NCI-H1092 (cell line): ENCODE data around the gene ARFGAP1.

Experiments used
- DNase-seq: peaks from one replicate; lab custom pipeline; 2025; lab: John Stamatoyannopoulos, UW

ARFGAP1 gene

DNA sequence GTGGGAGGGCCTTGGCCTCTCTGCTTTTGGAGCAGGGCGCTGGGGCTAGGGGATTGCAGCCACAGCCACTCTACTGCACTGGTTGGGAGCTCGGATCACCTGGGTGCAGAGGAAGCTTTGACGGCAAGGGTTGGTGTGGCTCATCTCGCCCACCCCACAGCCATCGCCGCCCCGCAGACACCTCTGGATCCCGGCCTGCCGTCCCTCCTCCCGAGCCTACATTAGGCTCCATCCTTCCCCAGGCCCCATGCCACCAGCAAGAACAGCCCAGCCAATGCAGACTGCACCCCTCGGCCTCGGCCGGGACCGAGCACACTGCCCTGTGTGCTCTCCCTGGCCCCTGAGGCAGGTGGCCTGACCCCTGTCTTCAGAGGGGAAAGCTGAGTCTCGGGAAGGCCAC is 12.1 kb upstream of the ARFGAP1 start:
- no peak for DNase-seq

DNA sequence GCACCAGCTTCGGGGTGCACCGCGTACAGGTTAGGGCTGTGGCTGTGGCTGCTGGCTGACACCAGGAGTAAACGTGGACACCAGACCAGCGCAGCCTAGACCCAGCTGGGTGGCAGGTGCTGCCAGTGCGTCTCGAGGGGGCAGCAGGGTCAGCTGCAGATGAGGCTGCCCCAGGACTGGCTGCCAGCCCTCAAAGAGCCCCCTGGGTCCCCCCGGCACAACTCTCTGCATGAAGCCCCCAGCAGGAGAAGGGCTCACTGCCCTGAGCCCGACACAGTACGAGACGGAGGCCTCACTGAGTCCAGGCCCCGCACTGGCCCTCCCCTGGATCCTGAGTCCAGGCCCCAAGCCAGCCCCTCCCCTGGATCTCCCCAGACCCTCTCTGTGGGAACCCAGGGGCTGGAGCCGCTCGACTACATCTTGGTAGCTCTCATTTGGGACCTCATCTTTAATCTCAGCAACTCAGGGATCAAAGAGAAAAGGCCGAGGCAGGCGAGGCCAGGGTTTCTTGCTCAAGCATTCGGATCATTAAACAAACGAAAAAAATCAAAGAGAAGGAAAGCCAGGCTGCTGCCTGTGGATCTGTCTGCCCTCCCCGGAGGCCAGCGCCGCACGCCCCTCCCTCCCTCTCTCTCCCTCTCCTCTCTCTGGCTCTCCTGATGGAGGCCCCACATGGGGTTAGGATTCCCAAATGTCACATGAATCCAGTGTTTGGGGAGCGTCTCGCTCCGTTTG is 11.4 kb upstream of the ARFGAP1 start:
- DNase-seq = no peak

DNA sequence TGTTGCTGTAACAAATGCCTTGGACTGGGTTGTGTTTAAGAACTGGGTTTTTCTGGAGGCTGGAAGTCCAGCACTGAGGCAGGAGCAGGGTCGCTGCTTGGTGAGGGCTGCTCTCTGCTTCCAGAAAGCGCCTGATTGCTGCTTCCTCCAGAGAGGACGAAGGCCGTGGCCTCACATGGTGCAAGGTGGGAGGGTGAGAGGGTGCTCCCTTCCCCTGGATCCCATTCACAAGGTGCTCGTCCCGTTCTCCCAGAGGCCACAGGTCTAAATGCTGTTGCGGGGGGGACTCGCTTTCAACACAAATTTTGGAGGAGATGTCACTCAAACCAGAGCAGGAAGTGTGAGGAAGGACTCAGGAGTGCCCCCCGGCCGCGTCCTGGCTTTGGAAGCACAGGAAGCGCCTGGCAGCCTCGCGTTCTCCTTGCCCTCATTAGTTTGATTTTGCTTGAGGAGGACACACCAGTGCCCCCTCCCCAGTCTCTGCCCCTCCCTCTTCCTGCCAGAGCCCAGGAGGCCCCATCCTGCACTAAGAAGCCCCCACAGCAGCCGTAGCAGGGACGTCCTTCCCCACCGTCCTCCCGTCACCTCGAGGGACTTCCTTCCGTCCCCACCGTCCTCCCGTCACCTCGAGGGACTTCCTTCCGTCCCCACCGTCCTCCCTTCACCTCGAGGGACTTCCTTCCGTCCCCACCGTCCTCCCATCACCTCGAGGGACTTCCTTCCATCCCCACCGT is 10.7 kb upstream of the ARFGAP1 start:
- DNase-seq = no peak

DNA sequence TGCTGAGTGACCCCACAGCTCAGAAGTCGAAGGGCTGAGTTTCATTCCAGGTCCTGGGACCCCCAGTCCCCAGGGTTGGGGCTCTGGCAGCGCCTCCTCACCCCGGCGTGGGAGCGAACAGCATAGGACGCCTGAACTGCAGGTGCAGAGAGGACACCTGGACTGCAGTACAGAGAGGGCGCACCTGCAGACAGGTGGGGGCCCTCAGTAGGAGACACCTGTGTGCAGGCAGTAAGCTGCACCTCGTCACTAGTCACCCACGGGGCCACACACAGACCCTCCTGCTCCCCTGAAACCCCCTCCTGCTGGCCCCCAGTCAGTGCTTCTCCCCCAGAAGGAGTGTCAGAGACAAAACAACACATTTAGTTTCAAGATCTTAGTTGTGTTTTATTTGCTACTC is 9.8 kb upstream of the ARFGAP1 start:
- no peak for DNase-seq

DNA sequence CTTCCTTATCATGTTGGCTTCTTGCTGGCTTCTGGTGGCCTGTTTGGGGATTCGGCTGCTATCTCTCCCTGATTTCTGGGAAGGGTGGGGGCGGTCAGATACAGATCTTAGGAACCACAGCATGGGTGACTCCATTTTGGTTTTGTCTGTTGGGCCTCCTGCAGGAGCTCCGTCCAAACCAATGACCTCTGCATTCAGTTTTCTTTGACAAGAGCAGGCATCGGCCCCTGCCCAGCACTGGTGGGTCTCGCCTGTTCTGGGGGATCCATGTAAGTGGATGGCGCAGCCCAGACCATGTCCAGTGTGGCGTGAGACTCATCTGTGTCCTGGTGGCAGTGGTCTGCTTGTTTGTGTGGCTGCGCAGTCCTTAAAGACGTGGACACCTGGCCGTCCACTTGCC is 8.6 kb upstream of the ARFGAP1 start:
- DNase-seq = no peak

DNA sequence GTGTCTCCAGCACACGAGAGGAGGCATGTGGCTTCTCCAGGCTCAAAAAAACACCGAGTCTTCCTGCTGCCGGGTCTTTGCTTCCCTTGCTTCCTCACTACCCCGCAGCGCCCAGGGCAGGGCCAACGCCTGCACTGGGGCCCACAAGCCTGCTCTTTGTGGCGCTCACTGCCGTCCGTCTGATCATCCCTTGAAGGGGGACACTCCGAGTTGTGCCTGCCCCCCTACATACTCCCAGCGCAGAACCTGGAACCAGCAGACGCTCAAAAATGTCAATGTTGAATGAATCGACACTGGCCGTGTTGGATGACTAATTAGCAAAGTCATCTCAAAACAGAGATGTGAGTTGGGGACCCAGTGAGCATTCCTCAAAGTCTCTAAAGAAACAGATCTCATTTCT is 8.1 kb upstream of the ARFGAP1 start:
- no peak for DNase-seq

DNA sequence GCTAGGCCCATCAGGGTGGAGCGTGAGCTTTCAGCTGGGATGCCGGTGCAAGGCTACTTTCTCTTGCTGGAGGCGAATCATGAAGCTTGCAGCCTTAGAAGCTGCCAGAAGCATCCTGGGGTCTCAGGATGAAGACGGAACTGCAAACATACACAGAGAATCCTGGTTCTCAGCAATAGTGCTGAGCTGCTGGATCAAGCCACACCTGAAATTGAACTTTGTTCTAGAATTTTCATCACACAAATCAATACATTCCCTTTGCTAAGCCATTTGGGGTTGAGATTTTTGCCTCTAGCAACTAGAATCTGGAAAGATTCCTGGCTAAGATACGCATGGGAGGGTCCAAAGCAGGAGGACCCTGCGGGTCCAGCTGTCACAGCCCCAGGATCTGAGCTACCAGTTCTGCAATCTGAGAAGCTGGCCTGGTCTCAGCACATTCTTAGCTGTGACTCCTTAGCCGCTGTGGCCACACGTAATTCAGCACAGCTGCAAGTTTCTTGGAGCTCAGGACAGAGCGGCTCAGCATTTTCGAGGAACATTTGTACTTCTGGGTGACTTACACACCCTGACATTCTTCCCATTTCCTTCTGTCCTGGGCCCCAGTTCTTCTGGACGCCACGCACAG is 6.6 kb upstream of the ARFGAP1 start:
- no peak for DNase-seq

DNA sequence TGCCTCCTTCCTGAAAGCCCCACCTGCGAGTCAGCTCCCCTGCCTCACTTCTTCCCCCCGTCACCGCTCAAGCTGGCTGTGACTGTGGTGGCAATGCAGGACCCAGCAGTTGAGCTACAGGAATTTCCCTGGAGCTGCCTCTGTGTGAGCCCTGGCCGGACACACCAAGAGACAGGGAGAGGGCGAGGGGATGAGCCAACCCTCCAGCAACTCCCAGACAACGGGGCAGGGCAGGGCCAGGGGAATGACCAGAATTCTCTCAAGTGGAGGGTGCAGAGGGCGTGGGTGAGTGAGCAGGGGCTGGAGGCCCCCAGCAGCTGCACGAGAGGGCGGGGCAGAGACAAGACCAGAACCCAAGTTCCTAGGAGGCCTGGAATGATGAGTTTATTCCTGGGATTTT is 4.9 kb upstream of the ARFGAP1 start:
- no peak for DNase-seq

DNA sequence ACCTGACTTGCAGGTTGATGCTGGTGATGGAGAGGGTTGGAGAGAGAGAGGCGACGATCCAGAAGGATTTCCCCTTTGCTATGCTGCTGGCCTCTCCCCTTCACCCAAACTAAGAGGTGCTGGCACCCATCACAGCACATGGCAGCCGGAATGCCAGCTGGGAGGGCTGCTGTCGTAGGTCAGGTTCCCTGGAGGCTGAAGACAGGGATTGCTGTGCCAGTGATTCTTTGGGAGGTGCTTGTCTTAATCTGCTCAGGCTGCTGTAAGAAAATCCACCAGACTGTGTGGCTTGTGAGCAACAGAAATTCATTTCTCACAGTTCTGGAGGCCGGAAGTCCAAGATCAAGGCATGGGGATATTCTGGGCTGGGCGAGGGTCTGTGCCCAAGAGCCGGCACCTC is 4.4 kb upstream of the ARFGAP1 start:
- no peak for DNase-seq

DNA sequence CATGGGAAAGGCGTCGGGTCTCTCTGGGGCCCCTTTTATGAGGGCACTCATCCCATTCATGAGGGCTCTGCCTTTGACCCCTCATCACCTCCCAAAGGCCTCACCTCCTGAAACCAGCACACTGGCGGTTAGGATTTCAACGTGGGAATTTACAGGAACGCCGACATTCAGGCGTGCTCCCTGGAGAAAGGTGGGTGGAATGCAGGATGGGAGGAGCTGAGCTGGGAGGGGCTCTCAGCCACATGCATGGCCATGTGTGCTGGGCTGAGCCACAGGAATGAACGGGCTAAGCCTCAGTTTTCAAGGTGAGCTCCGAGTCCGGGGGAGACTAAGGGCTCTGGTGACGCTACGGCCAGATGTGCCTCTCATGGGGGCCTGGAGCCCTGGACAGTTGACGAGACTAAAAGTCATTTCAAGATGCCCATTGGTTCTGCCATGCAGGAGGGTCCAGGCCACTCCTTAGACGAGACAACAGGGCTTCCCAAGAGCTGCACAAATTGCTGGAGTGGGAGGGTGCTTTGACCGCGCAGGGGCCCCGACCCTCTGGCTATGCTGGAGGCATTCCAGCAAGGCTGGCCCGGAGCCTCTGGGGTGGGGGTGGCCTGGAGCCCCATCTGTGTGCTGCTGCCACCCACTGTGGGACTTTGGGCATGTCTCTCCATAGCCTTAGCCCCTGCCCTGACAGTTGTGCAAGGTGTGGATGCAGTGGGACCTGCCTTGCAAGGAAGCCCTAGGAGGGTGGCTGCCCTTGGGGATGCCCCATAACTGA is 3.8 kb upstream of the ARFGAP1 start:
- no peak for DNase-seq

DNA sequence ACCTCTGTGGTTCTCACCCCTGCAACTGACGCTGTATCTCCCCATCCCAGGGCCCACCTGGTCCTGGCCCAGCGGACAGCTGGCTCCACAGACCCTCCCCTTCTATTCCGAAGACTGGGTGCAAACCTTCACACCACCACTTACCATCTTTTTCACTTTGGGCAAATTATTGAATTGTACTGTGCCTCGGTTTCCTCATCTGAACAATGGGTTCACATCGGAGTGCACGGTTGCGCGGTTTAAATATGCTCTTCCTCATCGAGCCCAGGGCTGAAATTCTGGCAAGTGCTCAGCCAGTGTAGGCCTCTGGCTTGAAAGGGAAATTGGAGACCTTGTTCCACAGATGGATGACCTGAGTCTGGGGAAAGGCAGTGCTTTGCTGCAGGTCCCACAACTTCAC is 2.9 kb upstream of the ARFGAP1 start:
- no peak for DNase-seq

DNA sequence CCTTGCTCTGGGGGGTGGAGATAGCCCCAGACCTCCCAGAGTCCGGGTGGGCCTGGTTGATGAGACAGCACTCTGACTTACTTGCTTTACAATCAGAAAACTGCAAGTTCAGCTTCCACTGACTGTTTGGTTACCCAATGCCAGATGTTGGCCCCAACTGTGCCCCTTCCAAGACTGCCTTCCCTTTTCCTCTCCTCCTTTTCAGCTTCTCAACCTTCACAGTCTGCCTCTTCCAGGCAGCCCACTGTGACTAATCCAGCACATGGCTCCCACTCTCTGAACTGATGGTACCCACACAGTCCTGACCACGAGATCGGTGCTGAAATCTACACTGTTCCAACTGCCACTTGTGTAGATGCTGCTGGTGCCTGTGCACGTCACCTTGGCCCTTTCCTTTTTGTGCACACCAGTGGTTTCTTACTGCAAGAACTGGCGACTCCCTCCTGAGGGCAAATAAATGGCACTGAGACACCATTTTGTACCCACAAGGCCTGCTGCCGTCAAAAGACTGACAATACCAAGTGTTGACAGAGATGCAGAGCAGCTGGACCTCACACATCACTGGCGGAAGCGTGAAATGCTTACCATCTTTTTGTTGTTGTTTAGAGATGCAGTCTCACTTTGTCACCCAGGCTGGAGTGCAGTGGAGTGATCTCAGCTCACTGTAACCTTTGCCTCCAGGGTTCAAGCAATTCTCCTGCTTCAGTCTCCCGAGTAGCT is 1.8 kb upstream of the ARFGAP1 start:
- no peak for DNase-seq

DNA sequence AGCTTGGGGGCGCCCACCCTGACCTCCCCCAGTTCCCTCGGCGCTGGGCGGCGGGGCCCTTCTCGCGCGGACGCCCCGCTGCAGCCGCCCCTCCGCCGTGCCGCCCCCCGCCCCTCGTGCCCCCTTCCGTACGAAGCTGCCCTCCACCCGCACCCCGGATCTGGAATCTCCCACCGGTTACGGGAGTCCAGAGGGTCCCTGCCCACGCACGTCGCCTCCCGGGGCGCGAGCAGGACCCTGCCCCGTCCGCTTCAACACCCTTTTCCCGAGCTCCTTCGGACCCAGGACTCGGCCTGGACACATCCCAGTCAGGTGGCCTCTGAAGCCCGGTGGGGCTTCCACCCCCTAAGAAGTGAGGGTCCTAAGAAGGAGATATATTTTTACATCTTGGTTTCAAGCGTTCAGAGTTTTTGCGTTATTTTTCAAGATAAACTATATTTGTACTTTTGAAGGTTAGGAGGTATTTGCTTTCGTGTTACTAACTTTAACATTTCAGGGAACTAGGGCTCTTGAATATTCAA is 506 bp downstream of the ARFGAP1 start:
- DNase-seq = no peak

DNA sequence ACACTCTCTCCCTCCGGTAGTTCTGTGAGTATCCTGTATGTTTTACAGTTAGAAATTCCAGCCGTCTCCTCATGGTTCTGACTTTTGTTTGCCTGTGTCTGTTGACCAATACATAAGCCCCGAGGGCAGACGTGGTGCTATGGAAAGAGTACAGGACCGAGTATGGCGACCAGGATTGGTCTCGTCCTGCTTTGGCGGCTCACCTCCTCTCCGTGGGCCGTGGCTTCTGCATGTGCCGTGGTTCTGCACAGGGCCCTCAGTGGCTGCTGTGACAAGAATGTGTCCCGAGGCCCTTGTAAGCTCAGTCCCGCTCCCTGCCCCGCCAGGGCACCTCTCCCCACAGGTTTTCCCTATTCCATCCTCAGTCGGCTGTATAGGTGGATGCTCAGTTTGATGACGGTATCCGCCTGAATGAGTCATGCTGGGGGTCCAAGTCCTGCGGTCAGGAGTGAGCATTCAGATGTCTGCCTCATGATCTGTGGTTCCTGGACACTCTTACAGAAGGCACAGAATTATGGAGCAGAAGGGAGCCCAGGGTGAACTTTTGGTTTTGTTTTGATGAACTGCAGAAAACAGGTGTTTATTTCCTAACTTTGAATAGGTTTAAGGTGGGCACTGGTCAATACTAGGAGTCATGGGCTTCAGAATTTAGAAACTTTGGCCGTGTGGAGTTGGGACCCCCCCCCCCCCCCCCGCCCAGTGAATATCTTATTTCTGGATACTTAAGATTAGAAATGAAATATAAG is 1.2 kb downstream of the ARFGAP1 start:
- DNase-seq = no peak

DNA sequence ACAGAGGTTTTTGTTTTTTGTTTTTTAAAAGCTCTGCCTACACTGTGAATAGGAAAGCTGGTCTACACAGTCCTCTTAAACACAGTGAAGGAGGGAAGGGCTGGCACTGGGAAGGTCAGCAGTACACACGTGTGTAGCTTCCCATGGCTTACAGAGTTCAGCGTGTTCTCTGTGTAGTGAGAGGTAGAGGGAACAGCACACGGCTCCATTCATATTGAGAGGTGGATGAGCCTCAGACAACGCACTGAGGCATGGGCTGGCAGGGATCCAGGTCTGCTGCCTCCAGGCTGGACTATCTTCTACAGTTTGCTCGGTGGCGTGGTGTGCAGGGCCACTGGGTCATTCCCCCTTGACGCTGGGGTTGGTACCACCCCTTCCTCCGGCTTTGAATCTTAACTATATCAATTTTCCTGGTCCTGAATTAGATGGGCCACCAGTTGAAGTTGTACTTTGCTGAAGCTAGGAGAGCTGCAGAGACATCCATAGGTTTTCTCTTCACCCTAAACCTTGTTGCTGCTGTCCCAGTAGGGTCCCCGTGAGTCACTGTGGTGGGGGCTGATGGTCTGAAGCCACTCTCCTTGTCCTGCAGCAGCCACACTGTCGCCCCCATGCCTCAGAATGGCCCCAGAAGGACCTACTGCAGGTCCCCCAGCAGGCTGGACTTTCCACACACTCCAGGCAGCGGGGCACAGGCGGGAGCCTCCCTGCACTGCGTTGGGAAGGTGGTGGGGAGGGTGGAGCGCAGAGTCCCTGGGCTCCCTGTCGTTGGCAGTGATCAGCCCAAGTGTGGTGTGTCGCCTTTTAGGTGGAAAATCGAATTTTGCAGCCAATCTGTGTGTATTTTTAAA is 2.0 kb downstream of the ARFGAP1 start:
- DNase-seq = no peak

DNA sequence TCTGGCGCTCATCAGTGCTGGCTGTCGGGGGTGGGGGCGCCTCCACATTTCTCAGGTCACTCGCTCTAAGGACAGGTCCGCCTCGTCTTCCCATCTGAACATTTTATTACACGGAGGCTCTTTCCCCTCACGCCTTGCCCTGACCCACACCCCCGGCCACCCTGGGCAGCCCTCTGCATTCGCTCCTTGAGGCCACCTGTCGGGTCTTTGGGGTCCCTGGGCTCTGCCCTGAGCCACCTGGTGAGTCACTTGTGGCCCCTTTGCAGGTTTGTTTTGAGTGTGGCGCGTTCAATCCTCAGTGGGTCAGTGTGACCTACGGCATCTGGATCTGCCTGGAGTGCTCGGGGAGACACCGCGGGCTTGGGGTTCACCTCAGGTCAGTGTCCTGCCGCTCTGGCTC is 3.2 kb downstream of the ARFGAP1 start:
- no peak for DNase-seq

DNA sequence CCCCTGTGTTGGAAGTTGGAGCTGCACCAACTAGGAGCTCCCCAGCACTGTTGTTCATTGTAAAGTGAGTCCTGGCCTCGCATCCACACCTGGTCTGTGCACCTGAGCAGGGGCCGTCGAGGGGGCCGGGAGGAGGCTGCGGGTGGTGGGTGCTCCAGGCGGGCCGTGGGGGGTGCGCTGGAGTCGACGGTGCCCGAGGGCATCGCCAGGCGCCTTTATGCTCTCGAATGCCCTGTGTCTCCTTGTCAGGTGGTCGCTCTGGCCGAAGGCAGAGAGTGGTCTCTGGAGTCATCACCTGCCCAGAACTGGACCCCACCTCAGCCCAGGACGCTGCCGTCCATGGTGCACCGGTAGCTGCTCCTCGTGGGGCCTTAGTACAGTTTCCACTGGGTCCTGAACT is 4.3 kb downstream of the ARFGAP1 start:
- no peak for DNase-seq

DNA sequence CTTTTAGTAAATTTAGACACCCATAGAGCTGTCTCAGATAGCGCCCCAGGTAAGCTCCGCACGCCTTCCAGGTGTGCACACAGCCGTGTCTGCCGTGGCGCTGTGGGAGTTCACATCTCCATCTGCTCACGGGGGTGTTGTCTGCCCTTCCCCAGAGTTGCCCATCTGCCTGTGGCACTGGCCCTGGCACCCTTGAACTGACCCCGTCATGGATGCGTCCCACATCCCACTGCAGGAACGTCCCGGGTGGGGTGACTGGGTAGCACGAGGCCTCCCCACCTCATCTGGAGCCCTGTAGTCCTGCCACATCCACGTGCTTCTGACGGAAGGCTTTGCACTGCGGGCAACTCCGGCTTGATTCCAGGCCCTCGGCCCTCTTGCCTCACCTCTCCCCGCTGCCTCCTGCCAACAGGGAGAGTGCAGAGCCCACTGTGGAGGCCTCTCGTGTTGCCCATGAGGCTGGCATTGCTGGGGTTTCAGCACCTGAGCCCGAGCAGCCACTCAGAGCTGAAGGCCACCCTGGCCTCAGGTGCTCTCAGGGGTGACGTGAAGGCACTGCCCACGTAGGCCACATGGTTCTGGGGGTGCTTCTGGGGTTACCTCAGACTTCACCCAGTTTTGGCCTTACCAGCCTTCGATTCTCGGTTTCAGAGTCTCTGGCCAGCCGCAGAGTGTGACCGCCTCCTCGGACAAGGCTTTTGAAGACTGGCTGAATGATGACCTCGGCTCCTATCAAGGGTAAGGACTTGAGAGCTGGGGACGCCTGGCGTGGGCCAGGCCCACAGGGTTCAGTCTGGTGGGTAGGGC is 5.1 kb downstream of the ARFGAP1 start:
- DNase-seq = no peak

DNA sequence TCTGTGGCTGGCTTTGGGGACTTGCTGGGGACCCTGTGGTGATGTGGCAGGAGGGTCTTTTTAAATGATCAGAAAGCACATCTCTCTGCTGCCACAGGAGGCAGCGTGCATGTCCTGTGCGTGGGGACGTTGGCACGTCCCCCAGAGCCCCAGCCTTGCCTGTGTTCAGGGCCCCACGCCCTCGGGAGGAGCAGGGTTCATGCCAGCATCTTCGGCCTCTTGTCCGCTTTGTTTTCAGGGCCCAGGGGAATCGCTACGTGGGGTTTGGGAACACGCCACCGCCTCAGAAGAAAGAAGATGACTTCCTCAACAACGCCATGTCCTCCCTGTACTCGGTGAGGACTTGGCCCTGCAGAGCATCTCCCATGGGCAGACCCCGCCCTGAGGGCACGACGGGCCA is 6.0 kb downstream of the ARFGAP1 start:
- no peak for DNase-seq
